ENCODE measurements around the gene CLMN.

DNA sequence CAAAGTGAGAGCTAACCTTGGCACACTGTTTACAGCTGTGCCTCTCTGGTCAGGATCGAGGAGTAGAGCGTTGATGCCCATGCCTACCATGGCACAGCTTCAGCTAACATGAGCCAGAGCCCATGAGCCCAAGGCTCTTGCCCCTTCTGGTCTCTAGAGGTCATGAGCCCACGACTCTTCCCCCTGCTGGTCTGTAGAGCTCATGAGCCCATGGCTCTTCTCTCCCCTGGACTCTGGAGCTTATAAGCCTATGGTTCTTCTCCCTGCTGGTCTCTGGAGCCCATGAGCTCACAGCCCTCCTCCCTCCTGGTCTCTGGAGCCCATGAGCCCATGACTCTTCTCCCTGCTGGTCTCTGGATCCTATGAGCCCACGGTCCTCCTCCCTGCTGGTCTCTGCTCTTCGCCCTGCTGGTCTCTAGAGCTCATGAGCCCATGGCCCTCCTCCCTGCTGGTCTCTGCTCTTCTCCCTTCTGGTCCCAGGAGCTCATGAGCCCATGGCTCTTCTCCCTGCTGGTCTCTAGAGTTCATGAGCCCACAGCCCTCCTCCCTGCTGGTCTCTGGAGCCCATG is 16.6 kb upstream of the CLMN start:
- TF ChIP-seq SPI1 (IDR thresholded peaks at IDR 0.05; ENCODE audit: low read depth, low read length) (no peak), POLR2A (IDR thresholded peaks at IDR 0.05; ENCODE audit: low read depth, low read length) (no peak), TAF1 (IDR thresholded peaks at IDR 0.05; ENCODE audit: low read depth, low read length) (no peak), POLR2AphosphoS5 (IDR thresholded peaks at IDR 0.05; ENCODE audit: low read depth, low read length) (no peak), PAX5 (IDR thresholded peaks at IDR 0.05; ENCODE audit: insufficient read depth, low read length, severe bottlenecking) (no peak)

All from GM12891 (cell line).